Right ventricle myocardium superior (tissue), 1 donor: ENCODE results near the gene COX11. TPM values are rescaled to one million over a fixed set of nuclear protein-coding genes. Genes with fewer than 3 reads are reported as not detected.

ENCODE experiments used
- ATAC-seq: fragments of 200-7000 bp; cut with Tn5 transposase; one replicate; pipeline ENCODE4 v1.9.1; 2020; ENCODE audit warnings: mild to moderate bottlenecking; ENCODE audit not compliant: poor library complexity
- DNase-seq: peaks from one replicate; pipeline ENCODE4 v3.0.0-alpha.2; 2020
- intact Hi-C: fragments of 100-400 bp; cut with DNase I; formaldehyde crosslinking; loops from one replicate; pipeline ENCODE4 v1.11.2; 2022
- total RNA-seq: library from RNA; stranded (reverse); fragmentation: NEBNext Ultra II Directional; extraction: Animal tissue kit (Norgen Biotek cat#: 25700); gene quantifications from one replicate; pipeline ENCODE4 v1.2.1, GENCODE V29; 2021
- donor health status: DM: no; HTN: yes; CAD: no; lungs with severe emphysema.

The COX11 gene
- total RNA-seq, 1 donor from 2014 or later: 62.7 TPM

DNA sequence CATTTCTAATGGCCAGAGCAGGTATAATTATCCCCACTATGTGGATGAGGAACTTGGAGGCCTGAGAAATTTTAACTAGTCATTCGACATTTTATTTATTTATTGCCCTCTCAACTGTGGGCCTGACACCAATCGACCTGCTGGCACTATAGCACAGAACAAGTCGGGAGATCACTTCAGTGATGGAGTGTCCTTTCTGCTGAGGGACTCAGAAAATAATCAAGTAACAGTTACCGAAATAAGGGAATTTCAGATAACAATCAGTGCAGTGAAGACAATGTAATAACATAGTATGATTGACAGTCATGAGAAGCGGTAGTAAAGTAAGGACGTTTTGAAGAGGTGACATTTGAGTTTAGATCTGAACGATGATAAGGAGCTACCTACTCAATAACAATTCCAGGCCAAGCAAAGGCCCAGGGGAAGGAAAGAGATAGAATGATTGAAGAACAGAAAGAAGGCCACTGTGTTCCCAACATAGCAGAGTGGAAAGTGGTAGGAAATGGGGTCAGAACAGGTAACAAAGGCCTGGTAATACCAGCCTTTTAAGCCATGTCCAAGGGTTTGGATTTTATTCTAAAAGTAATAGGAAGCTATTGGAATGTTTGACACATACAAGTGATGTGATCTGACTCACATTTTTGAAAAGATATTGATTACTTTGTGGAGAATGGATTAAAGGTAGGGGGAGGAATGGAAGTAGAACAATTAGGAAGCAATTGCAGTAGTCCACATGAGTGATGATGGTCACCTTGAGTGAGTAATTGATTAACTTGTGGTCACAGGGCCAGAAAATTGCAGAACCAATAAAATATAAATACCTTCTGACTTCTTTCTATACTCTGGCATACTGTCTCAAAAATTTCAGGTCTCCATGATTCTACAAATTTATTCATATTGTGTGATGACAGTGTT lies 1.5 kb upstream of the COX11 start:
- ATAC-seq (no peak), DNase-seq (no peak)
- intact Hi-C loops: no loop called here

DNA sequence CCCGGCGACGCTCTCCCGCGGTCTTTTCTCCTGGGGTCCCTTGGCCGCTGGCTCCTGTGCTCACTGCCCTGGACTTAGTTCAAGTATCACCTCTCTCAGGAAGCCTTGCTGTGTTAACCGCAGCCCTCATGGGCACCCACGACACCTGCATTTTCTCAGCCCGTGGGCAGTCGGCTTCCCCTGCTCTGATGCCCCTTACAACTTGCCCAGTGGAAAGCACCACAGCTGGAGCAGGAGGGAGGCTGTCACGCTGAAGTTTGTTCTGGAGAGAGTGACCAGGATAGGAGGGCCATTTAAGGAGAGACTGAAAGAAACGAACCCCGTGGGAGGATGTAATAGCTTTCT lies 506 bp upstream of the COX11 start:
- intact Hi-C loops: no loop called here
- no peak for DNase-seq
- peak; percentile 63 for ATAC-seq

DNA sequence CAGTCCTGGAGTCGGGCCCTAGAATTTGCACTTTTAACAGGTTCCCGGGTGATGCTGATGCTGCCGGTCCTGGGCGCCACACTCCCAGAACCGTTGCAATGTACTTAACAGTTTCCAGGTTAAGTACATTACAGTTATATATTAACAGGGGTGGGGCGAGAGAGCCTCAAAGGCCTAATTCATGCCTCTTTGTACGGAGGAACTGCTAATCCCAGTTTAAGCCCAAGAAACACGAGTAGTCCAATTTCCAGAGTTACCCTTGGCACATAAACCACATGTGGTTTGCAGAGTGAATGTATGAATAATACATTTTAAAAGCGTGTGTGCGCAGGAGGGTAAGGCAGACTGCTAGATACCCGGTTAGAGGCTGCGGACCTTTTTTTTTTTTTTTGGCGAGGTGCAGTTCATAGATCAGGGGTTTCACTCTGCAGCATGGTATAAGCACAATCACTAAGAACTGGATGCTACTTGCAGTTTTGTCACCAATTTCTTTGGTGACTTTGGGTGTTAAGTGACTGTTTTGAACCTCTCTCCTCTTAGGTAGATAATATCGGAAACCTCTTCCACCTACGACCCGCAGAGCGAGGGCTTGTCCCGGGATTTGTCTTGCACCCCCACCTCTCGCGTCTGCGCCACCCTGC lies 713 bp downstream of the COX11 start:
- intact Hi-C loops: no loop called here

DNA sequence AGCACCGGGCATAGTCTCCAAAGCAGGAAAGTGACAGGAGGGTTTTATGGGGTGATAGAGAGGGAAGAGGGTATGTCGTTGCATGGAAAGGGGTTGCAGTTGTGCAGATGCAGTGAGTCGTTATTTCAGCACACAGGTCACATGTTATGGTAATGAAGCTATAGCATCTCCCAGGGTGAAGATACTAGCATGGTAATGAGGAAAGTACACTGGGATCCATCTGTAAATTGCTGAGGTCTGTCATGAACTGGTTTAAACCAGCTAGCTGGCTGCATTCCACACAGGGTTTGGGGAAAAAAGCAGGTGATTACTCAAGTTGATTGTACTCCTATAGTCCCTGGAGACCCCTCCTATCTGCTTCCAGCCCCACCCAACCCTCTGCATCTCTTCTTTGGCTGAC lies 11.7 kb downstream of the COX11 start:
- intact Hi-C loops: no loop called here
- ATAC-seq (no peak), DNase-seq (no peak)

More for the DNA sequence above, 713 bp downstream of the COX11 start:
- DNase-seq (no peak), ATAC-seq (peak; percentile 14)

DNA sequence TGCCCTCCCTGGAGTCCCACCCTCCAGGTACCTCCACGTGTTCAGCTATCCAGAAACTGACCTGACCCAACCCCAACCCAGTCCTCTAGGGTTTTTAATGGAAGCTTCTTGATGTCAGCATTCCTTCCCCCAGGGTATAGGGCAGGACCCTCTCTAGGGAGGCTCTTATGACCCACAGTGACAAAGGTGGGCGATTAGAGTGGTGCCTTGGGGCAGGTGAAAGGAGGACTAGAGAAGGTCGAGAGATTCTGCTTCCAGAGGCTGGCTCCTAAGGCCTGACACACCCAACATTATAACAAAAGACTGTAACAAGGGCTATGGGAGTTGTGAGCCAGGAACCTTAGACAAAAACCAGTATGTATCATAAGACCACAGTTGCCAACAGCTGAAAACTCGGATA lies 17.2 kb downstream of the COX11 start:
- ATAC-seq: no peak
- no peak for DNase-seq
- intact Hi-C loops: no loop called here

DNA sequence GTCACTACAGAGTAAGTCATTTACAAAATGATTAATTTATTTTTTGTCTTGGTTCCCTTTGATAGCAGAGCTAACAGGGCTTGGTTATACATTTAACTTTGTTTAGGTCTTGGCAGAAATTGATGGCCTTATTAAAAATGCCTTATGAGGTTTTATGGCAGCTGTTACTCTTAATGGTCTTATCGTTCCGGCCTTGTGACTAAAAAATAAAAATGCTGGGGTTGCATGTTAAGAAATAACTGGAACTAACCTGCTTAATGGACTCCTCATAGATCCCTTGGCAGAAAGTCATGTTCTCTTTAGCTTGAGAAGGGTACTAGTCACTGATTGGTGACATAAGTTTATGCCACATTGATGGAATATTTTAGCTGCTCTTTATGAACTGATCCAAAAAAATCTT lies 18.3 kb downstream of the COX11 start:
- ATAC-seq (no peak), DNase-seq (no peak)
- intact Hi-C loops: no loop called here

DNA sequence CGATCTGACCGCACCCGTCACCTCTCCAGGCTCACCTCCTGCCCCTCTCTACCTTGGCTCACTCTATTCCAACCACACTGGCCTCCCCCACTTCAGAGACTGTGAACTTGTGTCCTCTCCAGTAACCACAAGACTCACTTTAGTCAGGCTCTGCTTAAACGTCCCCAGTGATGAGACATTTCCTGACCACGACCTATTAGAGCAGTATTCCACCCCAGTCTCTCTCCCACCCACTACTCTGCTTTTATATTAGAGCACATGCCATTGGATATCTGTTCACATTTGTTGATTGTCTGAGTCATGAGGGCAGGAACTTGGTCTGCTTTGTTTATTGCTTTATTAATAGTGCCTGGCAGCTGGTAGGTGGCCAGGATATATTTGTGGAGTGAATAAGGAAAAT lies 20.1 kb downstream of the COX11 start:
- intact Hi-C loops: no loop called here
- DNase-seq (no peak), ATAC-seq (no peak)

DNA sequence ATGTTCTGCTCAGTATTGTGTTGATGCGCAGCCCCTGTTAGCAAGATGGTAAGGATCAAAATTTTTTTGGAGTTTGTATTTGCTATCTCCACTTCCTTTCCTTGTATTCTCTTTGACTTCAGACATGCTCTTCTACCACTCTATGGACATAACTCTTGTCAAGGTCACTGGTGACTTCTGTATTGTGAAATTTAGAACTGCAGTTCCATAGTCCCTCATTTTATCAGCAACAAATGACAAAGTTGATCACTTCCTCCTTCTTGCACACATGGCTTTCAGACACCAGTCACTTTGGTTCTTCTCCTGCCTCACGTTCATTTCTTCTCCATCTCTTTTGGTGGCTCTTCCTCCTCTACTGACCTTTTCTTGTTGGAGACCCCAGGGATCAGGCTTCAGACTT lies 21.1 kb downstream of the COX11 start:
- DNase-seq: no peak
- intact Hi-C loops: no loop called here
- no peak for ATAC-seq

DNA sequence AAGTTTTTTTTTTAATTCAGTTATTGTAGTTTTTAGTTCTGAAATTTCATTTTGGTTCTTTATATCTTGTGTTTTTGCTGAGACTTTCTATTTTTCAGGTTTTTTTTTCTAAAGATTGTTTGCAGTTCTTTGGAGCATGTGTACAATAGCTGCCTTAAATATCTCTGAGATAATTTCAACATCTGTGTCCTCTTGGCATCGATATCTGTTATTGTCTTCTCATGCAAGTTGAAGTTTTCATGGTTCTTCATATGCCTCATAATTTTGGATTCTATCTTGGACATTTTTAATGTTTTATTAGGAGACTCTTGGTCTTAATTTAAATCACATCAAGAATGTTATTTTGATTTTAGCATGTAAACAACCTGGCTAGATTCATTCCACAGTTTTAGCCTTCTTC lies 22.8 kb downstream of the COX11 start:
- ATAC-seq (no peak), DNase-seq (no peak)

DNA sequence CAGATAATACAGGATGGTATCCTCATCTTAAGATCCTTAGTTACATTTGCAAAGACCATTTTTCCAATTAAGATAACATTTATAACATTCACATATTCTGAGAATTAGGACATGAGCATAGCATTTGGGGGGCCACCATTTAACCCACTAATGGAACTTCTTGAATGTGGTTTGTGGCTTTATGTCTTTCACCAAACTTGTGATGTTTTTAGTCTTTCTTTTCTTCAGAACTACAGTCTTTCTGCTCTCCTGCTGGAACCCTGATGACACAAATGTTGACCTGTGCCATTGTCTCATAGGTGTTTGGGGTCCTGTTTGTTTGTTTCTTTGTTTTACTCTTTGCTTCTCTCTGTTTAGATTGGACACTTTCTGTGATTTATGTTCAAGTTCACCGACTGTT lies 23.2 kb downstream of the COX11 start:
- no peak for DNase-seq
- intact Hi-C loops: no loop called here
- no peak for ATAC-seq

More for the DNA sequence above, 22.8 kb downstream of the COX11 start:
- intact Hi-C loops: no loop called here

DNA sequence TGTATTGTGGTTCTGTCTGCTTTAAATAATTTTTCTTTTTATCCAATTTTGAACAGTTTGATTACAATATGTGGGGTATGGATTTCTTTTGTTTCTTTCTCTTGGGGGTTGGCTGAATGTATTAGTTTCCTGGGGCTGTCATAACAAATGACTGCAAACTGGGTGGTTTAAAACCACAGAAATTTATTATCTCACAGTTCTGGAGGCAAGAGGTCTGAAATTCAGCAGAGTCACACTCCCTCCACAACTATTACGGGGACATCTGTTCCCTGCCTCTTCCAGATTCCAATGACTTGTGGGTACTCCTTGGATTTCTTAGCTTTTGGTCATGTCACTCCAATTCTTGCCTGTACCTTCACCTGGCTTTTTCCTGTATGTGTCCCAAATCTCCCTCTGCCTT lies 23.7 kb downstream of the COX11 start:
- intact Hi-C loops: no loop called here
- DNase-seq (no peak), ATAC-seq (no peak)

DNA sequence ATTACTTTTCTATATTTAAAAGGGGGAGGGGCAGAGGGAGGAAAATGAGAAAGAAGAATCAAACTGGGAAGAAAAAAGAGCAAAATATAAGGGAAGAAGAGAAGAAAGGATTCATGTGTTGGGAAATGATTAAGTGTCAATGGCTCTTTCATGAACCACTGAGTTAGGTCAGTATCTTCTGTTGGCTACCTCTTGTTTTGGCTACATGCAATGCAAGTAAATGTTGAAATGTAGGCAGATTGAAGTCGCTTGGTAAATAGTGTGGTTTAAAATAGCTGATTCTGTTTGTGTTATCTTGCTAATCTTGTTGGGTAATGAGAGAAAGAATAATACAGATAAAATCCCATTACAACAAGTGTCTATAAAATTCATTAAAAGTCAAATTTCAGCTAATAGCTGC lies 27.2 kb downstream of the COX11 start:
- ATAC-seq (no peak), DNase-seq (no peak)
- intact Hi-C loops: no loop called here

DNA sequence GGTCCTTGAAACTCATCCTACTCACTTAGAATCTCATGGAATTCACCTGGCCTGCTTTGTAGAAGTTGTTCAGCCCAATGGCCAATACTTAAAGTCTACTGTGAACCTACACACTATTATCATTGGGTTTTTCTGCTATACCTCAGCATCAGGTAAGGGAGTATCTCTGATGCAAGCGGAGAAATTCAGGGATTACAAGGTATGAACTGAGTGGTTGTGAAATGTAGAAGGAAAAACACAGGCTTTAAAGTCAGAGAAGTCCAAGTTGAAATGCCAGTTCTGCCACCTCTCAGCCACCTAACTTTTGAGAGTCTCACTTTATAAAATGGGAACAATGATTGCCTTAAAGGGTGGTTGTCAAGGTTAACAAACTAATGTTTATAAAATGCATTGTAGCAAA lies 31.0 kb downstream of the COX11 start:
- DNase-seq (no peak), ATAC-seq (no peak)
- intact Hi-C loops: no loop called here

DNA sequence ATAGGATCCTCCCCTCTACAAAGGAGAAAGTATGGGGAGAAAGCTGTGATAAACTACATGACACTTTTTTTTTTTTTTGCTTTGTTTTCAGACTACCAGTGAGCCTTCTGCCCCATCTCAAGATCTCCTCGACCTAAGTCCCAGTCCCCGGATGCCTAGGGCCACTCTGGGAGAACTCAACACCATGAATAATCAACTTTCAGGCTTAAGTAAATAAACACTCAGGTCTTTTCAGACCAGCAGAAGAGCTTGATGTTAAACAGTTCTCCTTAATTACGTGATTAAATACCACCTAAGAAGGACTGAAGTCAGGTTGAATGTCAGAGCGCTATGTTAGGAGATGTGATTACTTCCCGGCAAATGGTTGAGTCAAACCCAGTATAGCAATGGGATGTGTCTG lies 31.4 kb downstream of the COX11 start:
- DNase-seq (no peak), ATAC-seq (no peak)
- intact Hi-C loops: no loop called here

DNA sequence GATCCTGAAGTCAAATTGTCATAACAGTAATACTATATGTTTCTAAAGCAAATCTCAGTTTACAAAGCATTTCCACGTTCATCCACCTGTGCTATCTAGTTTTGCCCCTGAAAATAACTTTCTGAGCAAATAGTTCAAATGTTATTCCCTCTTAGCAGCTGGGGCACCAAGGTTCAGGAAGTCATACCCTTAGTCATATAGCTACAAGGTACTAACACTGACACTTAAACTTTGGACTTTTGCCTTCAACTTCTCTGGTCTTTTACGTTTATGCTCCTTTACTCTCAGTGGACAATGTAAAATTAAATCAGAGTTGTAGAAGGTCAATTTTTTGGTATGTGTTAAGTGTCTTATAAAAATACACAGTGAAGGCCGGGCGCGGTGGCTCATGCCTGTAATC lies 33.0 kb downstream of the COX11 start:
- ATAC-seq (no peak), DNase-seq (no peak)
- intact Hi-C loops: no loop called here

DNA sequence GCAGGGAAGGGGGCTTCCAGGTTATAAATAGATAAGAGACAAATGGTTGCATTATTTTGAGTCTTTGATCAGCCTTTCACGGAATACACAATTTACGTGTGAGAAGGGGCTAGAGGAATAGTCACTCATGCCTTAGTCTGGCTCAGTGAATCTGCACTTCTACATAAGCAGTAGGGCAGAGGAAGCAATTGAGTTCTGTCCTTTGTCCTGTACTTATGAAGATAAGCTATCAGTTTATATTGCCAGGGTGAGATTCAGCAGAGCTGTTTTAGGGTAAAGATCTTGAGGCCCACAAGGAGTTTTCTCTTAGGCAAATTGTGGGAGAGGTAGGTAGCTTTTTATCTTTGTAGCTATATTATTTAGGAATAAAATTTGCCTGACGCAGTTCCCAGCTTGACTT lies 34.5 kb downstream of the COX11 start:
- intact Hi-C loops: no loop called here
- DNase-seq (no peak), ATAC-seq (no peak)

DNA sequence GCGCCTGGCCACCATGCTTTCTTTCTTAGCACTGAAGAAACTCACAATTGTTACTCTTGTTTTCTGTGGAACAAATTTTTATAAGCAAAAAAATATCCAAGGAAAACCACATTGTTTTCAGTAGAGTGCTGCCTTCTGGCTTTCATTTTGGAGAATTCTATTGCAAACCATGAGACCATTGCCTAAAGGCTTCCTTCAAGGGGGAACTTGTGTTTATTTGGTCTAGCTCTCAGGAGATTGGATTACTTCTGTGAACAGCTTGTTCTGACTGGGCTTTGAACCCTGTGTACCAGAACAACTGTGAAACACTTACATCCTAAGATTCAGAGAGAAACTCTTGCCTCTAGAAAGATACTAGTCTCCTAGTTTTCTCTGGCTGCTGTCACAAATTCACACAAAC lies 35.7 kb downstream of the COX11 start:
- no peak for DNase-seq
- intact Hi-C loops: no loop called here
- ATAC-seq: no peak

DNA sequence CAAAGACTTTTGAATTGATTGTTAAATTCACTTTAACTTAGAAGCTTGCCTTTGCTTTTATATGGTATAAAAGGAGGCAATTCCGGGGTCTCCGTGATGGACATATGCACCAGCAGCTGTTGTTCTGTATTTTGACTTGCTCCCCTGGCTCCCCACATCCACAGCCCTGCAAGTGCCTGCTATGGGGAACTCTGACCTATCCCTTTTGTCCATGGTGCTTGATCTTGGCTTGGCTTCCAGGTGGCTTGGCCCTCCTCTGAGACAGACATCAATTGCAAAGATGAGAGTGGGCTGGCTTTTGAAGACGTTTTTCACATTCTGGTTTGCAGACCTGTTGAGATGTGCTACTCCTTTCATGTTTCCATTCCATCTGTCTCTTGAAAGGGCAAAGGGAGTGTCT lies 40.9 kb downstream of the COX11 start:
- DNase-seq (no peak), ATAC-seq (no peak)
- intact Hi-C loops: no loop called here

DNA sequence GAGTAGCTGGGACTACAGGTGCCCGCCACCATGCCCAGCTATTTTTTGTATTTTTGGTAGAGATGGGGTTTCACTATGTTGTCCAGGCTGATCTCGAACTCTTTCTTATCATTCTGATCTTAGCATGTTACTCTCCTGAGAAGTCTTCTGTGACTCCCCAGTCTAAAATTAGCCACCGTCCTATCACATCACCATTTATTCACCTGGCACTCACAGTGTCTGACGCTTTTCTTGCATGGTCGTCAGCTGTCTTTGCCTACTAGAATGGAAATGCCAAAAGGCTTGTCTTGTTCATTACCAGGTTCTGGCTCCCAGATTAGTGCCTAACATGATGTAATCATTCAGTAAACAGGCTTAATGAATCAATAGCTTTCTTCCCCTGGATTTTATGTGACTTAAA lies 44.0 kb downstream of the COX11 start:
- ATAC-seq: no peak

DNA sequence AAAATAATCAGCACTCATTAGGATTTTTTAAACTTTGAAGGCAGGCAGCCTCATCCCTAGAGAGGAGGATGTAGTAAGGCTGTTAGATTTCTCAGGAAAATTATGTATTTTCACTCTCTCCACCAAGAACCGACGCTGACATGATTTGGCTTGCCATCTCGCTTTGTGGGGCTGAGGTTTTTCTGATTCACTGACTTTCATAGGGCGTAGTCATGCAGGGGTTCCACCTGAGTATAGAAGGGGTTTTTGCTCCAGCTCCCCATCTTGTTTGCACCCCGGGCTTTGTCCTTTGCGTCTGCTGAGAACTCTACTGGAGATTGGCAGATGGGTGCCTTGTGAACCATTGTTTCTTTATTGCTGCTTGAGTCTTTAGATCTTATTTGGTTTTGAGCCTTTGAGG lies 47.6 kb downstream of the COX11 start:
- intact Hi-C loops: no loop called here
- ATAC-seq (no peak), DNase-seq (no peak)

More for the DNA sequence above, 44.0 kb downstream of the COX11 start:
- intact Hi-C loops: no loop called here
- no peak for DNase-seq

DNA sequence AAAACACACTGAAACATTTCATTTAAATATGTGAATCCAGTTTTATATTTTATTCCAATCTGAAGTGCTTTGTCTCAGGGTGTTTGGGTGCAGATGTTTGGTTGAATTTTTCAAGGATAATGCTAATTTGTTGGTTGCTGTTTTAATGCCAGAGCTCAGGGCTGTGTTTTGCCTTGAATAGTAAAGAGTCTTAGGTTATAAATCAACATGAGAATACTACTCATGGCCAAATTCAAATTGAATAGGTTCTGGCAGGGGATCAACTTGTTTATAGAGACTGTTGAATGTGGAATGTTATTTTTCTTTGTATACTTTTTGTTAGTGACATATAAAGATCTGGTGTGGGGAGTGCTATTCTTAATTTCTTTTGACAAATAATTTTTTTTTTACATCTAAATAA lies 49.0 kb downstream of the COX11 start:
- intact Hi-C loops: no loop called here
- ATAC-seq: no peak

More for the DNA sequence above, 49.0 kb downstream of the COX11 start:
- DNase-seq: no peak
